Activated T-helper 2 cell treated with anti-CD3 and anti-CD28 coated beads, Interferon-gamma antibody, Interleukin-2, Interleukin-4, amounts not matched to agents 10 μg/mL and 5 μg/mL and 100 μg/mL, durations not matched to agents 14 hours and 24 hours and 36 hours (primary cell): ENCODE data around the gene TADA2A. TPM values are rescaled to one million over a fixed set of nuclear protein-coding genes. Genes with fewer than 3 reads are reported as not detected.
"Not testable (repeated sequence)": the region's sequence is repeated elsewhere in the genome, so short reads cannot be mapped to it uniquely, and the experiment has no call there.

Experiments used
- DNase-seq: peaks from one replicate; pipeline ENCODE4 v3.0.0; 2021; ENCODE audit warnings: low spot score
- H3K27ac Mint-ChIP-seq: one replicate; pipeline ENCODE4 v1.8.0; 2021; ENCODE audit warnings: mixed read lengths
- H3K27me3 Mint-ChIP-seq: one replicate; pipeline ENCODE4 v1.8.0; 2021; ENCODE audit warnings: low read depth, mixed read lengths
- H3K36me3 Mint-ChIP-seq: one replicate; pipeline ENCODE4 v1.8.0; 2021; ENCODE audit warnings: low read depth, mixed read lengths
- H3K4me1 Mint-ChIP-seq: one replicate; pipeline ENCODE4 v1.8.0; 2021; ENCODE audit warnings: low read depth, mixed read lengths
- H3K4me3 Mint-ChIP-seq: one replicate; pipeline ENCODE4 v1.8.0; 2021; ENCODE audit warnings: low read depth, mild to moderate bottlenecking, moderate library complexity, mixed read lengths
- H3K9me3 Mint-ChIP-seq: one replicate; pipeline ENCODE4 v1.8.0; 2021; ENCODE audit warnings: mixed read lengths
- intact Hi-C: fragments of 100-400 bp; cut with micrococcal nuclease; formaldehyde crosslinking; loops from one replicate; pipeline ENCODE4 v1.15.1; 2023
- total RNA-seq: library from RNA; stranded (reverse); gene quantifications from 2 replicates; pipeline ENCODE4 v1.2.3, GENCODE V29; 2022

Gene TADA2A
- total RNA-seq, 1 donor from 2014 or later = 34.3 TPM

GRCh38 chr17:37446027-37446426 is 39.3 kb downstream of the TADA2A start:
- Mint-ChIP-seq H3K4me1 (peaks cover 3% of the 10 kb centered on the region), H3K4me3 (no peak overlapping the region), H3K9me3 (no peaks in the 10 kb centered on the region), H3K36me3 (peaks cover 64% of the 10 kb centered on the region), H3K27ac (no peak overlapping the region), H3K27me3 (no peaks in the 10 kb centered on the region)
- intact Hi-C loops = no loop called here
- DNase-seq = no peak

- Mint-ChIP-seq H3K27me3 (no peaks in the 10 kb centered on the region), H3K4me3 (no peak overlapping the region), H3K4me1 (peaks cover 3% of the 10 kb centered on the region), H3K36me3 (peaks cover 55% of the 10 kb centered on the region), H3K9me3 (no peaks in the 10 kb centered on the region), H3K27ac (no peak overlapping the region)
- DNase-seq = no peak
- intact Hi-C loops = no loop called here
Observed at GRCh38 chr17:37447641-37448040, 41.0 kb downstream of the TADA2A start.

DNA sequence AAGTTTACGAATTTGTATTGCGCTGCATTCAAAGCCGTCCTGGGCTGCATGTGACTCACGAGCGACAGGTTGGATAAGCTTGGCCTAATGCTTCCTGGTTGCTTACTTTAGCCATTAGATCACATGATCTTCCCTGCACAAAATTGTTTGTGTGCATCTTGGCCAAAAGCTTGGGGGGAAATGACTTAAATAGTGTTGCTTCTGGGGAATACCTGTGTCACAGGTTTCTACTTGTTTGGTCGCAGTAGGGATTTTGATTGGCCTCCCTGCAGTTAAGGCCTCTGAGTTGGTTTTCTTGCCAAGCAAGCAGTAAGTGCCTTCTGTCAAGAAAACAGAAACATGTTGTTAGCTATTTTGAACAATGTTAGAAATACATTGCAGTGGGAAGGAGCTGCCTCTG is 43.4 kb downstream of the TADA2A start:
- Mint-ChIP-seq H3K27ac (no peak overlapping the region), H3K27me3 (no peaks in the 10 kb centered on the region), H3K9me3 (no peaks in the 10 kb centered on the region), H3K4me1 (peaks cover 3% of the 10 kb centered on the region), H3K36me3 (peaks cover 43% of the 10 kb centered on the region), H3K4me3 (no peak overlapping the region)
- intact Hi-C loops = no loop called here
- DNase-seq = no peak

- H3K4me3 Mint-ChIP-seq, H3K27me3 Mint-ChIP-seq, intact Hi-C loops, H3K27ac Mint-ChIP-seq, H3K9me3 Mint-ChIP-seq, DNase-seq: not testable (repeated sequence)
- Mint-ChIP-seq H3K4me1 (peaks cover 10% of the 10 kb centered on the region), H3K36me3 (peaks cover 30% of the 10 kb centered on the region)
Observed at GRCh38 chr17:37457801-37458200, 51.1 kb downstream of the TADA2A start.

DNA sequence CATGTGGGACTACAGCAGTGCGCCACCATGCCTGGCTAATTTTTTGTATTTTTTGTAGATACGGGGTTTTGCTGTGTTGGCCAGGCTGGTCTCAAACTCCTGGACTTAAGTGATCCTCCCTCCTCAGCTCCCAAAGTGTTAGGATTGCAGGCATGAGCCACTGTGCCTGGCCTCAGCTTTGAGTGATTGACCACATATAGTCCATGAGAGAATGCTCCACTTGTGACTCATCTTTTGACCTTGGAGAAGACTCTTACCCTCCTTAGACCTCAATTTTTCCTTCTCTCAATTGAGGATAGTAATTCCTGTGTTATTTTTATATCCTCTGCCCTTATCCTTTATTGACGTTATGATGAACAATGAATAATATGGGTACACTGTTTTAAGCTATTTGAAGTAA is 52.1 kb downstream of the TADA2A start:
- H3K36me3 Mint-ChIP-seq = peaks cover 25% of the 10 kb centered on the region
- no peaks in the 10 kb centered on the region for H3K27me3 Mint-ChIP-seq

DNA sequence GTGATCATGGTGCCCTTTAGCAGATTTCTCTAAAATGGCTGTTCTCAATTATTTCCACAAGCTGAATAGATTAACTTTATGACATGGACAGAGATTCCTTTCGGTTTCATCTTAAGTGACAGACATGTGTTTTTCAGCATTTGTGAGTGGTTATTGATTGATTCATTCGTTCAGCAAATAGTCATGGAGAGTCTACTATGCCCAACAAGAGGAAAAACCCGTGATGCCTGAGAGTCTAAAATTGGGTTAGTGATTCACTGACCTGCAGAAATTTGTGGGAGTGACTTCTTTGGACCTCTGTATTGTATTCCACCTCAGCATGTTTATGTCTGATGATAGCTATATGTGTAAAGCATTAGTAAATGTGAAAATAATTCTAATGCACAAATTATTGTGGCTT is 55.0 kb downstream of the TADA2A start:
- H3K4me3 Mint-ChIP-seq = no peak overlapping the region
- no peaks in the 10 kb centered on the region for H3K9me3 Mint-ChIP-seq
- no peak for DNase-seq
- intact Hi-C loops = no loop called here
- H3K27ac Mint-ChIP-seq = peak overlapping the region; percentile 72
- H3K4me1 Mint-ChIP-seq = peaks cover 10% of the 10 kb centered on the region
- H3K27me3 Mint-ChIP-seq = no peaks in the 10 kb centered on the region
- peaks cover 41% of the 10 kb centered on the region for H3K36me3 Mint-ChIP-seq

More for the DNA sequence above, 52.1 kb downstream of the TADA2A start:
- intact Hi-C loops = no loop called here
- Mint-ChIP-seq H3K4me3 (no peak overlapping the region), H3K9me3 (no peaks in the 10 kb centered on the region), H3K27ac (no peak overlapping the region), H3K4me1 (peaks cover 10% of the 10 kb centered on the region)
- no peak for DNase-seq

DNA sequence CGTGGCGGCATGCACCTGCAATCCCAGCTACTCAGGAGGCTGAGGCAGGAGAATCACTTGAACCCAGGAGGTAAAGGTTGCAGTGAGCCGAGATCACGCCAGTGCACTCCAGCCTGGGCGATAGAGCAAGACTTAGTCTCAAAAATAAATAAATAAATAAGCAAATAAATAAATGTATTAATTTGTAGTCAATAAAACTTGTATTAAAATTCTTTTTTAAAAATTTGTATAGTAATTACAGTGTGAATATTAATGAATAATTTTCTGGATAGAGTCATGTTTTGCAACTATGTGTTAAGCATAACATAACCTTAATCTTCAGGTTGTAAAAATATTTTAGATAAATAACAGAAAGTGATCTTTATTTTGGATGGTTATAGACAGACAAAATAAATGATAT is 55.8 kb downstream of the TADA2A start:
- intact Hi-C loops = no loop called here
- no peak for DNase-seq
- no peaks in the 10 kb centered on the region for H3K9me3 Mint-ChIP-seq
- peaks cover 47% of the 10 kb centered on the region for H3K36me3 Mint-ChIP-seq
- no peaks in the 10 kb centered on the region for H3K27me3 Mint-ChIP-seq
- no peak overlapping the region for H3K4me3 Mint-ChIP-seq
- no peak overlapping the region for H3K27ac Mint-ChIP-seq
- peaks cover 10% of the 10 kb centered on the region for H3K4me1 Mint-ChIP-seq

- peaks cover 51% of the 10 kb centered on the region for H3K36me3 Mint-ChIP-seq
- H3K4me3 Mint-ChIP-seq = no peak overlapping the region
- DNase-seq = no peak
- intact Hi-C loops = no loop called here
- H3K27me3 Mint-ChIP-seq = no peaks in the 10 kb centered on the region
- peaks cover 10% of the 10 kb centered on the region for H3K4me1 Mint-ChIP-seq
- H3K27ac Mint-ChIP-seq = no peak overlapping the region
- no peaks in the 10 kb centered on the region for H3K9me3 Mint-ChIP-seq
Observed at GRCh38 chr17:37463039-37463438, 56.4 kb downstream of the TADA2A start.

- no peaks in the 10 kb centered on the region for H3K27me3 Mint-ChIP-seq
- H3K36me3 Mint-ChIP-seq = peaks cover 46% of the 10 kb centered on the region
- intact Hi-C loops = no loop called here
Observed at GRCh38 chr17:37465069-37465616, 58.5 kb downstream of the TADA2A start.

DNA sequence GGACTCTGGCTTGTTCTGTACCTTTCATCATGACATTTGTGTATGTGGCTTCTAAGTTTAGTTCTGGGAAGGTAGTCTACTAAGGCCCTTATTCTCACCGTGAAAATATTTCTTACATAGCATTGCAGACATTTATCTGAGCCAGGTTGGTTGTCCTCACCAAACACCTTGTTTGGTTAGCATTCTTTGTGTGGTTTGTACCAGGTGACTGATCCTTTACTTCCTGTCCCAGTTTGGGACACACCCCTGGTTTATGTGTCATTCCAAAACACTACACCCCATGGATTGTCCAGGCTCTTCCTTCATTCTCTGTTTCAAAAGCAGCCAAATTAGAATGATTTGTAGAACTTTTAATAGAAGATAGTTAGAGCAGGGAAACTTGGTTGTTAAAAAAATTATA is 59.8 kb downstream of the TADA2A start:
- no peaks in the 10 kb centered on the region for H3K27me3 Mint-ChIP-seq
- H3K4me1 Mint-ChIP-seq = peaks cover 4% of the 10 kb centered on the region
- H3K27ac Mint-ChIP-seq = no peak overlapping the region
- intact Hi-C loops = no loop called here
- peaks cover 48% of the 10 kb centered on the region for H3K36me3 Mint-ChIP-seq
- H3K9me3 Mint-ChIP-seq = no peaks in the 10 kb centered on the region
- H3K4me3 Mint-ChIP-seq = no peak overlapping the region
- DNase-seq = no peak

More at GRCh38 chr17:37465069-37465616, 58.5 kb downstream of the TADA2A start:
- DNase-seq = no peak
- no peak overlapping the region for H3K4me3 Mint-ChIP-seq
- no peaks in the 10 kb centered on the region for H3K9me3 Mint-ChIP-seq
- H3K4me1 Mint-ChIP-seq = peaks cover 10% of the 10 kb centered on the region
- no peak overlapping the region for H3K27ac Mint-ChIP-seq

GRCh38 chr17:37470181-37470580 is 63.5 kb downstream of the TADA2A start:
- Mint-ChIP-seq H3K27ac (no peak overlapping the region), H3K9me3 (no peaks in the 10 kb centered on the region), H3K27me3 (no peaks in the 10 kb centered on the region), H3K4me1 (no peaks in the 10 kb centered on the region), H3K4me3 (no peak overlapping the region), H3K36me3 (peaks cover 59% of the 10 kb centered on the region)
- intact Hi-C loops = no loop called here
- no peak for DNase-seq

- Mint-ChIP-seq H3K9me3 (no peaks in the 10 kb centered on the region), H3K36me3 (peaks cover 62% of the 10 kb centered on the region), H3K27ac (no peak overlapping the region), H3K27me3 (no peaks in the 10 kb centered on the region), H3K4me3 (no peak overlapping the region), H3K4me1 (no peaks in the 10 kb centered on the region)
- intact Hi-C loops = no loop called here
- DNase-seq = no peak
Observed at GRCh38 chr17:37475731-37476420, 69.2 kb downstream of the TADA2A start.

DNA sequence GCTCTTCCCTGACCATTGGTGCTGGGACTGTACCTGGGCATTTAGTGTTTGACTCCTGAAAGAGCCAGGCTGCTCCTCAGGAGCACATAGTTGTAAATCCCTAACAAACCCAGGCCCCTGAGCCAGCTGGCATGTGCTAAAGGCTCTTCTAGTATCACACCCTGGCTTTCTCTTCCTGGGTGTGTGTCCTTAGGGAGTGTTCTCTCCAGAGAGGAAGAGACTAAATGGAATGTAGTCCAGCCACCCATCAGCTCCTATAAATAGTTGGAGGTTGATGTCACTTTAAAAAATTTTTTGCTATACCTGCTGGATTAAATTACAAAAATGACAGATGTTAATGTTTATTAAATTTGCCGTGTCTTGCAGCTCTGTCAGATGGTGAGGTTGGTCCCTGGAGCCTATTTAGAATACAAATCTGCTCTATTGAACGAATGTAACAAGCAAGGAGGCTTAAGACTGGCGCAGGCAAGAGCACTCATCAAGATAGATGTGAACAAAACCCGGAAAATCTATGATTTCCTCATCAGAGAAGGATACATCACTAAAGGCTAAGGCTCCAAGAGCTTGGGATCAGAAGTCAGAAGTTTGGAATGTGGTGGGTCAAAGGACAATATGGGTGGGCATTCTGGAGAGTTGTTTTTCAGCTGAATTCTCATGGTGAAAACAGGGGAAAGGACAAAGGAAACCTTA is 69.9 kb downstream of the TADA2A start:
- no peak for DNase-seq
- peaks cover 58% of the 10 kb centered on the region for H3K36me3 Mint-ChIP-seq
- intact Hi-C loops = no loop called here
- H3K27ac Mint-ChIP-seq = no peak overlapping the region
- H3K9me3 Mint-ChIP-seq = no peaks in the 10 kb centered on the region
- H3K4me3 Mint-ChIP-seq = no peak overlapping the region
- no peaks in the 10 kb centered on the region for H3K27me3 Mint-ChIP-seq
- H3K4me1 Mint-ChIP-seq = no peaks in the 10 kb centered on the region
